ENCODE results near the gene DNAJC17. TPM values are rescaled to one million over a fixed set of nuclear protein-coding genes. Genes with fewer than 3 reads are reported as not detected.

The DNAJC17 gene
- polyA plus RNA-seq, 1 donor from 2014 or later, result 79.6 TPM

DNA sequence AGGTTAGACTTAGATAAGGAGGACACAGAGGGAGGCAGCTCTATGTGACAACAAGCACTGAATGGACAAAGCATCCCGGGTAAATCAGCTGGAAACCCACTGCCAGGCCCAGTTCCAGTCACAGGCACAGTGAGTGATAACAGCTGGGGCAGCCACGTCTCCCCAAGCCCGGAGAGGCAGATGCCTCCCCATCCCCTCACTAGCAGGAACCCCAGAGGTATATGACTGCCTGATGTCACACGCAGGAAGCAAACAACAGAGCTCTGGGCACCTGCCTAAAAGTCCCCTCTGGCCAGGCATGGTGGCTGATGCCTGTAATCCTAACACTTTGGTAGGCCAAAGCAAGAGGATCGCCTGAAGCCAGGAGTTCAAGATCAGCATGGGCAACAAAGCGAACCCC lies 19.3 kb downstream of the DNAJC17 start:
- H3K9me2 ChIP-seq (ENCODE audit: insufficient read depth, low read length), result no peaks in the 10 kb centered on the region
- no peaks in the 10 kb centered on the region for H3K36me3 ChIP-seq (ENCODE audit: insufficient read depth, low read length)
- H3K27ac ChIP-seq (ENCODE audit: low read length), result no peak overlapping the region
- no peaks in the 10 kb centered on the region for H3F3A ChIP-seq (ENCODE audit: insufficient read depth, low read length, poor library complexity, severe bottlenecking)
- H2AFZ ChIP-seq (ENCODE audit: low read depth, low read length), result no peak overlapping the region
- H3K4me2 ChIP-seq (ENCODE audit: low read length), result no peak overlapping the region
- H3K9ac ChIP-seq (ENCODE audit: low read length), result no peak overlapping the region
- no peaks in the 10 kb centered on the region for H3K9me3 ChIP-seq (ENCODE audit: low read length)
- no peak overlapping the region for H3K4me3 ChIP-seq (ENCODE audit: low read length)
- TF ChIP-seq EZH2 (IDR thresholded peaks at IDR 0.05; ENCODE audit: borderline replicate concordance, insufficient read depth, low read length, poor library complexity, severe bottlenecking) (no peak), REST (IDR thresholded peaks at IDR 0.05; ENCODE audit: borderline replicate concordance) (no peak), SMC3 (conservative IDR thresholded peaks at IDR 0.05; ENCODE audit: poor library complexity) (no peak), POLR2AphosphoS5 (IDR thresholded peaks at IDR 0.05) (no peak), TAF1 (IDR thresholded peaks at IDR 0.05; ENCODE audit: low read depth) (no peak), MXI1 (conservative IDR thresholded peaks at IDR 0.05; ENCODE audit: poor library complexity, severe bottlenecking) (no peak), EP300 (conservative IDR thresholded peaks at IDR 0.05; ENCODE audit: poor library complexity, severe bottlenecking) (no peak), RAD21 (conservative IDR thresholded peaks at IDR 0.05) (no peak)
- TF ChIP-seq, protein P1, sequence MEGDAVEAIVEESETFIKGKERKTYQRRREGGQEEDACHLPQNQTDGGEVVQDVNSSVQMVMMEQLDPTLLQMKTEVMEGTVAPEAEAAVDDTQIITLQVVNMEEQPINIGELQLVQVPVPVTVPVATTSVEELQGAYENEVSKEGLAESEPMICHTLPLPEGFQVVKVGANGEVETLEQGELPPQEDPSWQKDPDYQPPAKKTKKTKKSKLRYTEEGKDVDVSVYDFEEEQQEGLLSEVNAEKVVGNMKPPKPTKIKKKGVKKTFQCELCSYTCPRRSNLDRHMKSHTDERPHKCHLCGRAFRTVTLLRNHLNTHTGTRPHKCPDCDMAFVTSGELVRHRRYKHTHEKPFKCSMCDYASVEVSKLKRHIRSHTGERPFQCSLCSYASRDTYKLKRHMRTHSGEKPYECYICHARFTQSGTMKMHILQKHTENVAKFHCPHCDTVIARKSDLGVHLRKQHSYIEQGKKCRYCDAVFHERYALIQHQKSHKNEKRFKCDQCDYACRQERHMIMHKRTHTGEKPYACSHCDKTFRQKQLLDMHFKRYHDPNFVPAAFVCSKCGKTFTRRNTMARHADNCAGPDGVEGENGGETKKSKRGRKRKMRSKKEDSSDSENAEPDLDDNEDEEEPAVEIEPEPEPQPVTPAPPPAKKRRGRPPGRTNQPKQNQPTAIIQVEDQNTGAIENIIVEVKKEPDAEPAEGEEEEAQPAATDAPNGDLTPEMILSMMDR (IDR thresholded peaks at IDR 0.05; ENCODE audit: poor library complexity, severe bottlenecking), result no peak
- H3K79me2 ChIP-seq (replicated peaks; ENCODE audit: insufficient read depth, low read length), result no peaks in the 10 kb centered on the region
- no peaks in the 10 kb centered on the region for H4K20me1 ChIP-seq (ENCODE audit: insufficient read depth)
- no peaks in the 10 kb centered on the region for H3K27me3 ChIP-seq (ENCODE audit: insufficient read depth, low read depth, low read length)

- TF ChIP-seq EZH2 (IDR thresholded peaks at IDR 0.05; ENCODE audit: borderline replicate concordance, insufficient read depth, low read length, poor library complexity, severe bottlenecking), result no peak
- Histone ChIP-seq H3K27me3 (ENCODE audit: insufficient read depth, low read depth, low read length) (no peaks in the 10 kb centered on the region), H3K27ac (ENCODE audit: low read length) (no peak overlapping the region), H3K4me3 (ENCODE audit: low read length) (no peak overlapping the region), H4K20me1 (ENCODE audit: insufficient read depth) (no peaks in the 10 kb centered on the region), H3K36me3 (ENCODE audit: insufficient read depth, low read length) (no peaks in the 10 kb centered on the region), H3F3A (ENCODE audit: insufficient read depth, low read length, poor library complexity, severe bottlenecking) (no peaks in the 10 kb centered on the region), H3K79me2 (replicated peaks; ENCODE audit: insufficient read depth, low read length) (no peaks in the 10 kb centered on the region), H3K4me2 (ENCODE audit: low read length) (no peak overlapping the region), H2AFZ (ENCODE audit: low read depth, low read length) (no peak overlapping the region), H3K9me2 (ENCODE audit: insufficient read depth, low read length) (no peaks in the 10 kb centered on the region), H3K9ac (ENCODE audit: low read length) (no peak overlapping the region), H3K9me3 (ENCODE audit: low read length) (no peaks in the 10 kb centered on the region)
Measured at GRCh38 chr15:40787344-40787841, 19.9 kb downstream of the DNAJC17 start.

DNA sequence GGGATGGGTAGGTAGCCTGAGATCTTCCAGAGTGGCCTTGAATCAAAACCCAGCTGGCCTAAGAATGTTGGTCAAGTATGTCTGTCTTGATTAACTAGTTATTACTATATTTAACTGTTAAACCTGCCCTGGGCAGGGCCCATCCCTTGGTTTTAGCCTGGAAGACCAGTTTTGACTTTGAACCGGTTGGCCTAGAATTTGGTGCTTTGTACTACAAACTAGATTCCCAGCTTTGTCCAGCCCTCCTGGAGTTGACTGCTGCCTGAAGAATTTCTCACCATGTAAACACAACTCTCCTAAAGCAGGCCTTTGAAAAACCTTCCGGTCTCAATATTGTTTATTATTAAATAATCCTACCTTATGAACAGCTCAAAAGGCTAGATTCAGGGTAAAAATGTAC lies 21.5 kb downstream of the DNAJC17 start:
- Histone ChIP-seq H4K20me1 (ENCODE audit: insufficient read depth) (no peaks in the 10 kb centered on the region), H3K4me3 (ENCODE audit: low read length) (no peak overlapping the region), H3K27ac (ENCODE audit: low read length) (no peak overlapping the region), H3K9me3 (ENCODE audit: low read length) (no peaks in the 10 kb centered on the region), H3K9me2 (ENCODE audit: insufficient read depth, low read length) (no peaks in the 10 kb centered on the region), H3K4me2 (ENCODE audit: low read length) (no peak overlapping the region), H3K27me3 (ENCODE audit: insufficient read depth, low read depth, low read length) (no peaks in the 10 kb centered on the region), H3K9ac (ENCODE audit: low read length) (no peak overlapping the region), H3K79me2 (replicated peaks; ENCODE audit: insufficient read depth, low read length) (no peaks in the 10 kb centered on the region), H3K36me3 (ENCODE audit: insufficient read depth, low read length) (no peaks in the 10 kb centered on the region), H3F3A (ENCODE audit: insufficient read depth, low read length, poor library complexity, severe bottlenecking) (no peaks in the 10 kb centered on the region), H2AFZ (ENCODE audit: low read depth, low read length) (no peak overlapping the region)
- TF ChIP-seq, protein P1 (IDR thresholded peaks at IDR 0.05; ENCODE audit: poor library complexity, severe bottlenecking), result no peak
- no peak for TF ChIP-seq MXI1 (conservative IDR thresholded peaks at IDR 0.05; ENCODE audit: poor library complexity, severe bottlenecking)
- TF ChIP-seq REST (IDR thresholded peaks at IDR 0.05; ENCODE audit: borderline replicate concordance), result no peak
- no peak for TF ChIP-seq TAF1 (IDR thresholded peaks at IDR 0.05; ENCODE audit: low read depth)
- TF ChIP-seq SMC3 (conservative IDR thresholded peaks at IDR 0.05; ENCODE audit: poor library complexity), result no peak
- TF ChIP-seq EP300 (conservative IDR thresholded peaks at IDR 0.05; ENCODE audit: poor library complexity, severe bottlenecking), result no peak
- no peak for TF ChIP-seq POLR2AphosphoS5 (IDR thresholded peaks at IDR 0.05)
- TF ChIP-seq RAD21 (conservative IDR thresholded peaks at IDR 0.05), result no peak
- no peak for TF ChIP-seq EZH2 (IDR thresholded peaks at IDR 0.05; ENCODE audit: borderline replicate concordance, insufficient read depth, low read length, poor library complexity, severe bottlenecking)

All from neural cell (in vitro differentiated cells).